Measurements from ENCODE around the gene TMEM238L.

- TF ChIP-seq SPI1 (IDR thresholded peaks at IDR 0.05; ENCODE audit: low read depth, low read length) (no peak), POU2F2 (IDR thresholded peaks at IDR 0.05; ENCODE audit: low read depth, low read length) (no peak), POLR2A (IDR thresholded peaks at IDR 0.05; ENCODE audit: low read depth, low read length) (no peak), POLR2AphosphoS5 (IDR thresholded peaks at IDR 0.05; ENCODE audit: low read depth, low read length) (no peak), TAF1 (IDR thresholded peaks at IDR 0.05; ENCODE audit: low read depth, low read length) (no peak), PAX5 (IDR thresholded peaks at IDR 0.05; ENCODE audit: insufficient read depth, low read length, severe bottlenecking) (no peak)
These were observed 46.8 kb downstream of the TMEM238L start for GRCh38 chr17:10757067-10757466.

Data from GM12891 (cell line).